ENCODE data around the gene AHRR.

DNA sequence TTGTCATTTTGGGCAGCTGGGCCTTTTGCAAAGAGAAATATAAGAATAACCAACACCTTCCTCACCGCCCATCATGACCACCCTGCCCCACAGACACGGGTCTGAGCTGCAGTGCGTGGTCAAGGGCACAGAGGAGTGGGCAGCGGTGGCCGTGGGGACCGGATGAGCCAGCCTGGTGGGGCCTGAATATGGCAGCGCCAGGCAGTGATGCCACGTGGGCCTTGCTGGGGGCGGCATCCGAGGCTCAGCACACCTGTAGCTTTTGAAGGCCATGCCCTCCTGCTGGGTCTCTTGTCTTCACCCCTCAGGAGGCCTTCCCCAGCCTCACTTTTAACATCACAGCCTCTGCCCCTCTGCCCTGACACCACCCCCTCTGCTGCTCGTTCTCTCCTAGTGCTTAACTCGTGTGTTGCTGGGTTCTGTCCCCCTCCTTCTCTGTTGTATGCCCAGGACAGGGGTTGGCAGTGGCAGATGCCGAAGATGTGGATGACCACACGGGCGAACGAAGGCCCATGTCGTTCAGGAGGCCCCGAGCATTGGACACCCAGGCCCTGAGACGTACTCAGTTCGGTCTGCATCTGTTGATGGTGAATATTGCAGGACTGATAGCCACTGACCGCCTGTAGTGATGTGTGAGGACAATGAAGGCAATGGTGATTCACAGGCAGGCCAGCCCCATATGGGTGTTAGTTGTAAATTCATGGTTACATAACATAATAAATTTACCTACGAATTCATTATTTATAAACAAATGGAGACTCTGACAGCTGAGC is 46.0 kb downstream of the AHRR start:
- TF ChIP-seq POLR2AphosphoS5 (IDR thresholded peaks at IDR 0.05), result no peak
- no peak for TF ChIP-seq POLR2A (IDR thresholded peaks at IDR 0.05)

All from transverse colon (tissue), 3 donors.